ENCODE measurements around the gene CTNNBL1. TPM values are rescaled to one million over a fixed set of nuclear protein-coding genes. Genes with fewer than 3 reads are reported as not detected.

CTNNBL1 gene
- total RNA-seq, 1 donor from 2014 or later, result 58.0 TPM

DNA sequence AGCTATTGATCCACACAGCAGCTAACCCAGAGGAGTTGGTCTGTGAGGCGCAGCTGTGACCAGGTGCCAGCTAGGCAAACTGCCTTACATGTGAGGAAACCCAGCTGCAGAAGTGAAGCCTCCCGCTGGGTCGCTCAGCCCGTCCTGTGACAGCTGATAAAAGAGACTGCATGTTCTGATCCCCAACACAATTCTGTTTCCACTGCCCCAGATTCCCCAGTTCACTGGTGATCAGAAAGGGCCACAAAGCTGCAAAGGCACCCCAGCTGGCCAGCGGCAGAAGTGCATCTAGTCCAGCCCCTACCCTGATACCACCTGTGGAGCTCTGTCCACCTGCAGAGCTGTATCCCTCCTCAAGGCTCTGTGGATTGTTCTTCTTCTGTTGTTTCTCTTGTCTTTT, 64.5 kb downstream of the CTNNBL1 start:
- Mint-ChIP-seq H3K27ac (ENCODE audit: unreplicated experiment) (peak overlapping the region; percentile 11), H3K4me3 (ENCODE audit: unreplicated experiment) (no peak overlapping the region), H3K36me3 (ENCODE audit: unreplicated experiment) (no peaks in the 10 kb centered on the region), H3K4me1 (ENCODE audit: low read depth, unreplicated experiment) (peaks cover 39% of the 10 kb centered on the region), H3K9me3 (ENCODE audit: unreplicated experiment) (peaks cover 7% of the 10 kb centered on the region), H3K27me3 (ENCODE audit: unreplicated experiment) (no peaks in the 10 kb centered on the region)
- TF ChIP-seq, protein P1, sequence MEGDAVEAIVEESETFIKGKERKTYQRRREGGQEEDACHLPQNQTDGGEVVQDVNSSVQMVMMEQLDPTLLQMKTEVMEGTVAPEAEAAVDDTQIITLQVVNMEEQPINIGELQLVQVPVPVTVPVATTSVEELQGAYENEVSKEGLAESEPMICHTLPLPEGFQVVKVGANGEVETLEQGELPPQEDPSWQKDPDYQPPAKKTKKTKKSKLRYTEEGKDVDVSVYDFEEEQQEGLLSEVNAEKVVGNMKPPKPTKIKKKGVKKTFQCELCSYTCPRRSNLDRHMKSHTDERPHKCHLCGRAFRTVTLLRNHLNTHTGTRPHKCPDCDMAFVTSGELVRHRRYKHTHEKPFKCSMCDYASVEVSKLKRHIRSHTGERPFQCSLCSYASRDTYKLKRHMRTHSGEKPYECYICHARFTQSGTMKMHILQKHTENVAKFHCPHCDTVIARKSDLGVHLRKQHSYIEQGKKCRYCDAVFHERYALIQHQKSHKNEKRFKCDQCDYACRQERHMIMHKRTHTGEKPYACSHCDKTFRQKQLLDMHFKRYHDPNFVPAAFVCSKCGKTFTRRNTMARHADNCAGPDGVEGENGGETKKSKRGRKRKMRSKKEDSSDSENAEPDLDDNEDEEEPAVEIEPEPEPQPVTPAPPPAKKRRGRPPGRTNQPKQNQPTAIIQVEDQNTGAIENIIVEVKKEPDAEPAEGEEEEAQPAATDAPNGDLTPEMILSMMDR (IDR thresholded peaks at IDR 0.05; ENCODE audit: partially characterized antibody, unreplicated experiment), result no peak
- peak; percentile 61 for DNase-seq

GRCh38 chr20:37759052-37759553, 65.3 kb downstream of the CTNNBL1 start:
- Mint-ChIP-seq H3K9me3 (ENCODE audit: unreplicated experiment) (peaks cover 7% of the 10 kb centered on the region), H3K4me3 (ENCODE audit: unreplicated experiment) (no peak overlapping the region), H3K27ac (ENCODE audit: unreplicated experiment) (no peak overlapping the region), H3K36me3 (ENCODE audit: unreplicated experiment) (no peaks in the 10 kb centered on the region), H3K4me1 (ENCODE audit: low read depth, unreplicated experiment) (peaks cover 34% of the 10 kb centered on the region), H3K27me3 (ENCODE audit: unreplicated experiment) (no peaks in the 10 kb centered on the region)
- TF ChIP-seq, protein P1 (IDR thresholded peaks at IDR 0.05; ENCODE audit: partially characterized antibody, unreplicated experiment), result no peak
- DNase-seq, result no peak

DNA sequence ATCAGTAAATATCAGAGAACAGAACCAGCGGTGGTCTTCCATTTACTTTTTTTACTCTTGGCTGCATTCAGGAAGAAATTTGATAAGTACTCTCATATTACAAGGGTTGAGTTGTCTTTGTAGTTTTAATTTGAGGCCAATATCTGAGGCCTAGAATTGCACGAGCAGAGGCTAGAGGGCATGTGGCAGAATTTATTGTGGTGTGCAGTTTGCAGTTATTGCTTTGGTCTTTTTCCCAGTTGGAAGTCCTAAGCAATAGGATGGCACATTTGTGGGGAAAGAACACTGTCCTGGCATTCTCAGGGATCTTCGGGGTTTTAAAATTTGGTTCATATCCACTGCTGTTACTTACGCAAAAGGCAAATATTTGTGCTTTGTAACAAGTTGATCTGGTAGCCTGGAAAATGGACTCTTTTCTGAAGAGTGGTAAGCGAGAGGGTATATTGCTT, 66.0 kb downstream of the CTNNBL1 start:
- H3K27ac Mint-ChIP-seq (ENCODE audit: unreplicated experiment), result no peak overlapping the region
- peaks cover 35% of the 10 kb centered on the region for H3K4me1 Mint-ChIP-seq (ENCODE audit: low read depth, unreplicated experiment)
- TF ChIP-seq, protein P1 (IDR thresholded peaks at IDR 0.05; ENCODE audit: partially characterized antibody, unreplicated experiment), result no peak
- peaks cover 7% of the 10 kb centered on the region for H3K9me3 Mint-ChIP-seq (ENCODE audit: unreplicated experiment)
- no peak for DNase-seq
- H3K36me3 Mint-ChIP-seq (ENCODE audit: unreplicated experiment), result no peaks in the 10 kb centered on the region
- no peak overlapping the region for H3K4me3 Mint-ChIP-seq (ENCODE audit: unreplicated experiment)
- H3K27me3 Mint-ChIP-seq (ENCODE audit: unreplicated experiment), result no peaks in the 10 kb centered on the region

DNA sequence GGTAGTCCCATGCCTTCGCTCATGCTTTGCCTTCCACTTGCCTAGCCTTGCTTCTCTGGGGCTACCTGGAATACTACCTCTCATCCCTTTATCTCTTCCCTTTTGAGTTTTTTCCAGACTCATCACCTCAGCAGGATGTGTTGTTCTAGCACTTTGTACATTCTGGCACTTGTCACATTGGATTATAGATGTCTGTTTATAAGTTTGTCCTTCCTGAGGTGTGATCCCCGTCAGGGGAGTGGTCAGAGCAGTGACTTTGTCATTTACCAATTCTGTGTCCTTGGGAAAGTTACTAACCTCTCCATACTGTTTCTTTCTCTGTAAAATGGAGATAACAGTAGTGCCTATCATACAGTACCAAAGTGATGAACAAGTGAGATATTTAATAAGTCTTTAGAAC, 66.5 kb downstream of the CTNNBL1 start:
- Mint-ChIP-seq H3K4me3 (ENCODE audit: unreplicated experiment) (no peak overlapping the region), H3K9me3 (ENCODE audit: unreplicated experiment) (peaks cover 7% of the 10 kb centered on the region), H3K27me3 (ENCODE audit: unreplicated experiment) (no peaks in the 10 kb centered on the region), H3K4me1 (ENCODE audit: low read depth, unreplicated experiment) (peaks cover 41% of the 10 kb centered on the region), H3K36me3 (ENCODE audit: unreplicated experiment) (no peaks in the 10 kb centered on the region), H3K27ac (ENCODE audit: unreplicated experiment) (no peak overlapping the region)
- TF ChIP-seq, protein P1 (IDR thresholded peaks at IDR 0.05; ENCODE audit: partially characterized antibody, unreplicated experiment), result no peak
- DNase-seq, result no peak

- Mint-ChIP-seq H3K4me3 (ENCODE audit: unreplicated experiment) (no peak overlapping the region), H3K27me3 (ENCODE audit: unreplicated experiment) (no peaks in the 10 kb centered on the region), H3K36me3 (ENCODE audit: unreplicated experiment) (no peaks in the 10 kb centered on the region), H3K9me3 (ENCODE audit: unreplicated experiment) (peaks cover 5% of the 10 kb centered on the region), H3K27ac (ENCODE audit: unreplicated experiment) (no peak overlapping the region), H3K4me1 (ENCODE audit: low read depth, unreplicated experiment) (peaks cover 34% of the 10 kb centered on the region)
- DNase-seq, result no peak
- TF ChIP-seq, protein P1 (IDR thresholded peaks at IDR 0.05; ENCODE audit: partially characterized antibody, unreplicated experiment), result no peak
Measured at GRCh38 chr20:37762716-37763485, 69.1 kb downstream of the CTNNBL1 start.

Data from glutamatergic neuron (in vitro differentiated cells).